ENCODE results near the gene PDGFD.

PDGFD gene

DNA sequence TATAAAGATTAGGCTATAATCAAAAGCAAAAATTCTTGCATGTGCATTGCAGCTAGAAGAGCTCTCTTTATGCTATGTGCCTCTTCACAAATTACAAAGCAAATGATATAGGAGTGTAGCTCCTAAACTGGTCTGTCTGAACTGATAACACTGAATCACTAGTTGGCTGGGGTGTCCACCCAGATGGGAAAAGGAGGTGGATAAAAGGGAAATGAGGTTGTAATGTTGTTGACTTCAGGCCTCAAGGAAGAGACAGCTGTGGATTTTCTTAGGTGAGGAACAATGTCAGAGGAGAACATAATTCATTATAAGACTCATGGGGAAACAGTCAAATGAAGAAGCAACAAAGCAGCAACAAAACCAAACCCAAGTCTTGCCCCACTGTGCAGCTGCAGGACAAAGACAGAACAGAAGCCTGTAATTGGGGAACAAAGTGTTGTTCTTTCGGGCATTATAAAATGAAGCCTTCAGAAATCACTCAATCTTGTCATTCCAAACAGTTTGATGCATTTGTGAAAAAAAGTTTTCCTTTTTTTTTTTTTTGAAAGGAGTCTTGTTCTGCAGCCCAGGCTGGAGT lies 257.6 kb downstream of the PDGFD start:
- DNase-seq: no peak

DNA sequence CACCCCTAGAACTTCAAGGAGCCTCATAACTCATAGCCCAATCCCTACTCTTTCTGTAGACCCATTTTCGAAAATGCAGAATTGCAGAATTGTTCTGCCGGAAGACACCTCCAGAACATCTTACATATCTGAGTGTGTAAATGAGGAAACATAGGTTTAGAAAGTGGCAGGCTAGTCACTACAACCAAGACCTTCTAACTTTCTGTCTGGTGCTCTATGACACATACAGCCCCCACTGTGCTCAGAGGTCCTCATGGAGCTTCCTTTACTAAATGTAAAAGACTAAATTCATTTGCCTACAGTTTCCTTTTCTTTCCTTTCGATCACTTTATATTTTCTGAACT lies 259.7 kb downstream of the PDGFD start:
- DNase-seq: no peak

DNA sequence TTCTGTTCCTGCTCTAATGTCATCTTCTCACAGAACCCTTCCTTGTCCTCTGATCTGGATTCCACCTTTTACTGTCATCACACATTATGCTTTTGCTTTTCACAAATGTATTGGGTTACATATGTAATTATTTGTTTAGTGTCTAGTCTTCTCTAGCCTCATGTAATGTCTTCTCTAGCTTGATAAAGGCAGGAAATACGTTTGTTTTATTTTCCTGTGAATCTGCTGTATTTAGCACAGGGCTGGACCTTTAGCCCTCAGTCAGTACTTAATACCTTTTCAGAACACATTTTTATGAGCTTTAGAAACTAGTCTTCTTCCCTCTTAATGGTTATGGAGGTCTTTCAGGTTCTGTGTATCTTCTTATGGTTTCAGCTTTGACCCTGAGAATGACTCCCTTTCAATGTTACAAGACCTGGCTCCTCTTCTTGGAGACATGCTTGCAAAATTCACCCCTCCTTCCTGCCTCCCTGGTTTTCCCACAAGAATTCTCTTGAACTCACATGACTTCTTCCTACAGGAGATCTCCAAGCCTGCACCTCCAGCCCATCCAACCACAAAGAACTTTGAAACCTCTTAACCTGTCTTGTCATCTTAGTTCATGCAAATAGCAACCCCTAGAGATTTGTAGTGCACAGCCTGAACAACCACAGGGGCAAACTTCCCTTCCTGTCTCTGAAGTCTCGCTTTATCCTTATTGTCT lies 260.2 kb downstream of the PDGFD start:
- no peak for DNase-seq

DNA sequence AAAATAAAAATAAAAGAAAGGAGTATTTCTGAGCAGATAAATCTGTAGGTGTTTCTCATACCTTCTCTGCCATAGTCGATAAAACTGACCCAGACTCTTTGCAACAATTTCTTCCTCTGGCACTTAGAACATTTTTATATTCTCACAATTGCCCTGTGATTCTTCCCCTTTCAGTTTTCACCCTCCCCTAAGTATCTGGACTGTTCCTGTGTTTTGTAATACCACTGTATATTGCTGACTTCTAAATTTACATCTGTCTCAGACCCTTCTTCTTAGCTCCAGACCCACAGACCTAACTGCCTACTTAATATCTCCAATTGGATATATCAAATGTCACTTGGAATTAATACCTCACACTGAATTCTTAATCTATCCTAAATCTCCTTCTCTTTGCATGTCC lies 261.0 kb downstream of the PDGFD start:
- DNase-seq: no peak

DNA sequence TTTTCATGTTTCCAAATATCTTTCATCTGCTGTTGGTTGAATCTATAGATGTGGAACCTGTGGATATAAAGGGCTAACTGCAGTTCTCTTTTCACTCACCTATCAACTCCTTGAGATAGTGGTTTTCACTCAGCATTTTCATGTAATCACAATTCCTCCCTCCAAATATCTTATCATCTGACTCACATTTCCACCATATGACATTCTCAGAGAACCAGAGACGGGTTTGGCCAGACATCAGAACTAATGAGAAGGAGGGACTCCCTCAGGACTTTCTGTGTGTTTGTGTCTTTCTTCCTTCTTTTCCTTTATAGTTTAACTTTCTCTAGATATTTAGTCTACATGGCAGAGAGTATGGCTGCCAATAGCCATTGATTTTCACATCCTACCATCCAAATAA lies 262.3 kb downstream of the PDGFD start:
- no peak for DNase-seq

DNA sequence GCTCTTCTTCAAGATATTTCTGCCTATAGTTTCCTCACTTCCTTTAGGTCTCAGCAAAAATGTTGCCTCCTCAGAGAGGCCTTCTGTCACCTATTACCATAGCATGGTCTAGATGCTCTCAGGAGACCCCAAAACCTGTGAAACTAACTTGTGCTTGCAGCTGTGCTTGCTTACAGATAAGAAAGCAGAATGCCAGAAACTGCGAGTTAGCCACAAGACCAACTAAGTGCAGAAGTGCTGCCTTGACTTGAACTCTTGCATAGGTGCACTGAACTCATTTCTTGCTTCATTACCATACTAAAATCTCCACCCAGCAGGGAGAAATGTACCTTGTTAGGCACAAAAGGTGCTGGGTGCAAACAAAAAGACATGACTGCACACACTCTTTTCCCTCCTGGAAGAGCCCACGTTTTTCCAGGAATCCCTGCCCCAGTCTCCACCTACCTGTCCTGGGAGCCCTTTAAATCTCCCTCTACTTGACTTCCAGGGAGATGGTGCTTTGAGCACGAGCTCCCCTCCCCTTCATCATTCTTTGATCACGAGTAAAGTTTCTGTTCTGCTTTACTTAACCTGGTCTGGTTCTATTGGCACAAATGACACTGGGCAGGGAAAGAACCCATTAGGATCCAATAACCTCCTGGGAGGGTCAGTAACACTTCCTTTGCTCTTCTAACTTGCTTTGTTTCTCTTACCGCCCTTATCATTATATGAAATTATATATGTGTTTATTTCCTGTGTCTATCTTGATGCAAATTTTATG lies 265.2 kb downstream of the PDGFD start:
- DNase-seq: no peak

DNA sequence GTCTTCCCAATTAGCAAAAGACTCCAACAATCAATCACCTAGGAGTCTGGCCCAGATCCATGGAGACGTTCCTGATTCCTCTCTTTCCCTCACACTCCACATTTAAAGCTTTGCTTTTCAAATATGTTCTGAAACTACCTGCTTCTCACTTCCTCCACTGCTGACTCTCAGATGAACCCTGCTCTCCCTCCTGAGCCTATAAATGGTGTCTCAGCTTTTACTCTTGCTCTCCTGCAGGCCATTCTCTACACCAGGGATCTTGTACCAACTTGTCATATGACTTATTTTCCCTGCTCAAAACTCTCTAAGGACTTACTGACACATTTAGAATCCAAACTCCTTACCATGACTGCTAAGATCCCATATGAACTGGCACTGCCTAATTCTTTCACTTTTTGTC lies 265.9 kb downstream of the PDGFD start:
- no peak for DNase-seq

DNA sequence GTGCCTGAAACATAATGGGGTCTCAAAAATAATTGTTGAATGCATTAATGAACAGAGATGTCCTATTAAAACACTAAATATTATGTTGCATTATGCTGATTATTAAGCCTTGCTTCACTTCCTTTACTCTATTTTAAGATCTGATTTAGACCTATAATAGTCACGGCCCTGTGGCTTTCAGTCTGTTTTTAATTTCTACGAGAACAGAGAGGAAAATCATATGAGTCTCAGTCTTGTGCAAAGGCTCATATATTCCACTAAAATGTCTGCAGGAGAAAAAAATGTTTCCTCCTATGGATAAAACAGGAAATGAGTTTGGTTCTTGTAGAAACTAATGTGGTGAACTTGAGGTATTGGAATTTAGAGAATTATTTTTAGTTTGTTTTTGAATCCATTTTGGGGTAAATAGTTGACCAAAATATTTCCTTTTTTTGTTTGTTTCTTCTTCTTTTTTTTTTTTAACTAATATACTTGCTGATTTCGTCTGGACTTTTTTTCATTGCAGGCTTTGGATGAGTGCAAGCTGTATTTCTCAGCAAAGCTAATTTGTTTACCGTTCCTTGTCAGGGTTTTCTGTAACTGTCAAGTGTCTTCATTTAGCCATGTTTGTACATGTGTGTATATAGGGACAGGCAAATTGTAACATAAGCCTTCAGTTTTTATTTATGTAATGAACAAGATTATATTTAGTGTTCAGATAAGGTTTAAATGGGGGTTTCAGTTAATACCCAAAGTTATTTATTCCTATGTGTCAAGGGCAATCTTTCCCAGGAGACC lies 266.6 kb downstream of the PDGFD start:
- no peak for DNase-seq

DNA sequence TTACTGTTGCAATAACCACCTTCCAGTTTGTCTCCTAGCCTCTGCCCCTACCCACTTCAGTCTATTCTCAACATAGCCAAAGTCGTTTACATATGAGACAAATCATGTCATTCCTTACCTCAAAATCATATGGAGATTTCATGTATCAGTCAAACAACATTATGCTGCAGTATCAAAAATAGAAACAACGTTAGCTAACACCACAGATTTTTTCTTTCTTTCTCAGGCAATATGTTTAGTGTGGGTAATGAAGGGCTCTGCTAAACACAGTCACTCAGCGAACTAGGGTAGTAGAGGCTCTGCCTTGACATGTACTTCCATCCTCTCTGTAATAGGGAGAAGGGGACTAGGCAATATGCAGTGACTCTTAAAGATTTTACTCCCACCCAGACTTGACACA lies 268.8 kb downstream of the PDGFD start:
- DNase-seq: no peak

DNA sequence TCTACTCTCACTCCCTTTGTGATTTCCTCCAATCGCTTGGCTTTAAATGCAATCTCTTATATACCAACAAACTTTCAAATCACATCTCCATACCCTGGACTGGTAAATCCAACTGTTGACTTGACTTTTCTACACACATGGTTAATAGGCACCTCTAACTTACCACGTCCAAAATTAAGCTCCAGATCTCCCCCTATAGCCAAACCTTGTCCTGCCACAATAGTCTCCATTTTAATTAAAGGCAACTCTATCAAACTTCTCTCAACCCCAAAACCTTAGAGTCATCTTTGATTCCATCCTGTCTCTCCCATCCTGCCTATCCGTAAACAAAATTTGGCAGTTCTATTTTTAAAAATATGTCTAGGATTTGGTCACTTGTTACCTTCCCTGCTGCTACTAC lies 269.3 kb downstream of the PDGFD start:
- no peak for DNase-seq

DNA sequence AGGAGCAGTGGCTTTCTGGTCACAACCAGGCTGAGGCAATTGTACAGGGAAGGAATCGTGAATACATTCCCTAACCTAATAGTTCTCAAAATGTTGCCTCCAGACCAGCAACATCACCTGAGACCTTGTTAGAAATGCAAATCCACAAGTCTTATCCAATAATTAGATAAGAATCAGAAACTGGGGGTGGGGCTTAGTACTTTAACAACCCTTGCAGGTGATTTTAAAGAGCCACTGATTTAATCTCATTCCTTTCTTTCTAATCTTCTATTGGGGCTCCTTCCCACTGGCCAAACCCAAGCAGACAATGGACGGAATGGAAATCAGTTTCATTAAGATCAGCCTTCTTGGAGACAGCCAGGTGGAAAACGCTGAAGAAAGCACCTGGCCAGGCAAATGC lies 269.9 kb downstream of the PDGFD start:
- no peak for DNase-seq

DNA sequence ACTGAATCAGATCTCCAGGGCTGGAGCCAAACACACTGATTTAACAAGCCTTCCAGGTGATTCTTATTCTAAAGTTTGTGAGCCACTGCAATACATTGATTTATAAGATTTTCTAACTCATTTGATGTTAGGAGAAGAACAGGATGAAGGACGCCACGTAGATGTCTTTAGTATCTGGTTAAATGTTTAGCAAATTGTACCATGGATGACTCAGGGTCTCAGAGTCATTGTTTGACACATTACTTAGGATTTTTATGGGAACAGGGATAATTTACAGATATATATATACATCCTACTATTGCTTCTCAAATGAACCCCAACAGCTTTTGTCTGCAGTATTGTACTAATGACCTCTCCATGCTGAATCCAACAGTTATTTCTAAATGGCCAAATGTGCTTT lies 270.6 kb downstream of the PDGFD start:
- DNase-seq: no peak

DNA sequence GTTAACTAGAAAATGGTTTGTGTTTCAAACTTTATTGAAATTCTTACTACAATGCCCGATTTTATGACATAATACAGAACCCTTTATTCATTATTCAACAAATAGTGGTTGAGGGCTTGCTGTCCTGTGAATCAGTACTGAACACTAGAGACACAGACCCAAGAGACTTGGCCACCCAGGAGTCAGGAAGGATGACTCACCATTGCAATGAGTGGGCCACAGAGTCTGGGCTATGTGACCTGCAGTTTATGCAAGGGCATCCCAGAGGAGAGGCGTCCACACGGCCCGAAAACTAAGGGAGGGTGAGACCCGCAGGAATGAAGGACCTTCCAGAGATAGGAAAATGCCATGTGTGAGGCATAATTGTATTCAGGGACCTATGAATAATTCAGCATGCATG lies 271.3 kb downstream of the PDGFD start:
- no peak for DNase-seq

DNA sequence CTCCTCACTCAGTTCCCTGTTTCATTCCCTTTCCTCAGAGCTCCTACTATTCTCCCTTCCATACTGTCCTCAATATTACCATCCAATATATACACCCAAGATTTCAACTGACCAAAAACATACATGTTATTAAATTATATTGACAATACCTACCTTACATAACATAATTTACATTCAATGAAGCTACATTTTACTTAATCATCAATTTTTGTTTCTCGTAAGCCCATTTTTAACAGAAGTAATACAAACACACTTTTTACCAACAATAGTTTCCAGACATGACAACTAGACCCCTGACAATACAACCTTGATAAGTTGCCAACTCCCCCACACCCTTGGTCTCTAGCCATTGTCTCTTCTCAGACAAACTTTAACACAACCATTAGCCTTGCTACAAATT lies 273.3 kb downstream of the PDGFD start:
- DNase-seq: no peak

DNA sequence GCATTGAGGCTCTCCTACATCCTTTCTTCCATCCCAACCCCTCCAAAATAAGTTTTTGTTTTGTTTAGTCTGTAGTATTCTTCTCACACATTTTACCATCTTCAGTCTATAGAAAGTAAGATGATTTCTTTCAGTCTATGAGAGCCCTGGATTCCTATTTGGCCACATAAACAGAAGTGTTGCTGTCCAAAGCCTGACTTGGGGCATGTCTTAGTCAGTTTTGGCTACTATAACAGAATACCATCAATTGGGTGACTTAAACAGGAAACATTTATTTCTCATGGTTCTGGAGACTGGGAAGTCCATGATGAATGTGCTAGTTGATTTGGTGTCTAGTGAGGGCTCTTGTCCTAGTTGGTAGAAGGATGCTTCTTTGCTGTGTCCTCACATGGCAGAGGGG lies 274.3 kb downstream of the PDGFD start:
- no peak for DNase-seq

DNA sequence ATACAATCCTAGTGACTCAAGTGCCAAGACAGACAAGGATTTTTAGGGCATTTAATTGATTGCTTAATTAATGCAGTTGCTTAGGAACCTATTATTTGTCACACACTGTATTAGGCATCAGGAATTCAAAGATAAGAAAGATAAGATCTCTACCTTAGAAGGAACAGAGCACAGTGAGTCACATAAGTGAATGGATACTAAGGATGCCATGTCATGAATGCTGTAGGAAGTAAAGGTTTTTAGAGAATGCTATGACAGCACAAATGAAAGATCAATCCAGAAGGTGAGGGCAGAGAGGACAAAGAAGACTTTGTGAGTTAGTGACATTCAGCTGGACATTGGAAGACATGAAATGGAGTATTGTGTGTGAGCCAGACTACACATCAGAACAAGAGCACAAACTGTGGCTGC lies 275.4 kb downstream of the PDGFD start:
- no peak for DNase-seq

DNA sequence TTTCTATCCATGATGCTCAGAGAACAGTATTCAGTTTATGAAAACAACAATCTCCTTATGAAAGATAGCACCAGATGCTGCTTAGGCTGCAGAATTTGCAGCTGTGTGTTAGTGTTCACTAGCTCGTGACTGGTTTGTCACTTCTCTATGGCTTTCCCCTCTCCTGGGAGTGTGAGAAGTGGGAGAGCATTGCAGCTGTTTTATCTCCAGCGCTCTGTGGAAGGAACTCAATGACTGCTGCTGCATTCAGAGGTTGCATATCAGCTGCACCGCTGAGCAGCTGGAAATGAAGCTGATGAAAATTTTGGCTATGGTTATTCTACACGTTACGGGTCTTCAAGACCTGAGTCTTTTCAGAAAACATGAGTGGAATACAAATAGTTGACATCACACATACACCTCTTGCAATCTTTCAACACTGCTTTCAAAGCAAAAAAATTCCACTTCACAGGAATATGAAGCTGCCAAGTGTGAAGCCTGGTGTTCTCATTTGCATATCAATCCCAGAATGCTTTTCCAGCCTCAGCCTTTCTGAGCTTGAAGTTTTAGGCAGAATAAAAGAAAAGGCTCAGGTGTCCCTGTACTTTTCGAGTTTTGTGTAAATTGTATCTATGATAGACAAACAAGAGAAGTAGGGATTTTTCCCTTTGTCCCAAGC lies 276.8 kb downstream of the PDGFD start:
- peak; percentile 54 for DNase-seq

DNA sequence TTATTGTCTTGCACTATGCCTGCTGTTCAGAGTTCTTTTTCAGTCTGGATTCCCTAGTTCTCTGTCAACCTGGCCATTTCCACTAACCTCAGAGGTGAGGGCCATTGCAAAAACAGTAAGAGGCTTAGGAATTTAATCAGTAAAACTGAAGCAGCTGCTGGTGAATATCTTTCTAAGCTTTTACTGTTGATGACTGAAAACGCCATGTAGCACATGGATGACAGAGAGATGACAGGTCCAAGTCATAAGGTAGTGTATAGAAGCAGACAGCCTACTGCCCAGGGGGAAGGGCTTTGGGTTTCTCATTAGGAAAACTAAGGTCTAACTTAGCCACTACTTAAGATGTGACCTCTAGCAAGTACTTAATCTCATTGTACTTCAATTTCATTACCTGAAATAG lies 280.1 kb downstream of the PDGFD start:
- DNase-seq: no peak

DNA sequence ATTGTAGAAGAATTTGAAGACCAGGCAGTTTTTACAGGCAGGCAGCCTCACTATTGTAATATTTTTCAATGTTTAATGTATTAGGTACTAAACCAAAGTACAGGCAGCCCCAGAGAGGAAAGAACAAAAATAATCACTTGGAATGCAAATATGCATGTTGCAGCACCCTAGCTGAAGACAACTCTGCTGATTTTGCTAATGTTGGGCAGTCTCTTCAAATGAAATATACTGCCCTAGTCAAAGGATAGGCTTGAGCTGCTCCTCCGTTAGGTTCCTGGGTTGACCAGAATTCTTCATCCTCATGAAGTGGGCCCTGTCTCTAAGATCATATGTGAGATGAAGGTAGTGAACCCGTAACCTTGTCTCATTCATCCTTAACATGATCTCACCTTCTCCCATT lies 280.7 kb downstream of the PDGFD start:
- no peak for DNase-seq

DNA sequence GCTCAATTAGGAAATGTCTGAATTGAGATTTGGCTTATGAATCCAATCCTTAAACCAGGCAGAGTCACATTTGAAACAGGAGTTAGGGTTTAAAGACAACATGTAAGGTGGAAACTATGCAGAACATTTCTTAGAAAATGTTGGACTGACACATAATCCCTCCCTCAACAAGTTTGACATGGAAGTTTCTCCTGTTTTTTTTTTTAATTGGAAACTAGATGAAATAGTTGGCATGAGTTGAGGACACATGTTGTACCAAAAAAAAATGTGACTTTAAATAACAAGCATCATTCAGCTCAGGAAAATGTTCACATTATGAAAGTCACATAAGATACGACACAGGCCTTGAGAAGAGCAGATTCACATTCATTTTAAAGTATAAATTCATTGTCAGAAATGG lies 282.4 kb downstream of the PDGFD start:
- DNase-seq: no peak

DNA sequence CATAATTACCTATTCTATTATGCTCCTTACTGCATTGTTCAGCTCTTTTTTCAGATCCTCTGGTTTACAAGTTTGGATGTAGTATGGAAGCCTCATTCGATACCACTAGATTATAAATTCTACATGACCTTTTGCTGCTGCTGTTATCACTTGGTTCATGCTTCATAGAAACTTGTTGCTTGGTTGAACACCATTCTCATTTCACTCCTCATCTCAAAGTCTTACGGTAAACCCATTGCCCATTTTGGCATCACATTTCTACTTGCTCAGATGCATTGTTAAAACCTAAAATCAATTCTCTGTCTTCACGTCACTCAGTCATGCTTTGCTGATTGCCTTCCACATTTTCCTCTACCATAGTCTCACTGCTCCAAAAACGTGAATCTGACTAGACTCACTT lies 283.0 kb downstream of the PDGFD start:
- DNase-seq: no peak

DNA sequence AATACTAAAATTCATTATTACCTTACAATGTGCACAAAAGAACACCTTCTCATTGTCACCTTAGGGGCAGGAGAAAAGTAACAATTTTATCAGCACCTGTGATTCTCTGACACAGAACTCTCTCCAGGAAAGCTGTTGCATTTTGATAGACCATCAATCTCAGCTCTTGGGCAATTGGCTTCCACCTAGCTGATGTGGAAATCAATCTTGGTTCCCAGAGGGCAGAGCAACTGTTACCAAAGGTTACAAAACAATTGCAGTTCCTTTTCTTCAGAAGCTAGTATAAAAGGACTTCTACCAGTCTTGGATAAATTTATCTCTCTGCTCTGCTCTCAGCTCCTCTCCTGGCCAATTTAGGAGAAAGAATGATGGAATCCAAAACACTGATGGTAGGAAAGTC lies 285.3 kb downstream of the PDGFD start:
- DNase-seq: no peak

DNA sequence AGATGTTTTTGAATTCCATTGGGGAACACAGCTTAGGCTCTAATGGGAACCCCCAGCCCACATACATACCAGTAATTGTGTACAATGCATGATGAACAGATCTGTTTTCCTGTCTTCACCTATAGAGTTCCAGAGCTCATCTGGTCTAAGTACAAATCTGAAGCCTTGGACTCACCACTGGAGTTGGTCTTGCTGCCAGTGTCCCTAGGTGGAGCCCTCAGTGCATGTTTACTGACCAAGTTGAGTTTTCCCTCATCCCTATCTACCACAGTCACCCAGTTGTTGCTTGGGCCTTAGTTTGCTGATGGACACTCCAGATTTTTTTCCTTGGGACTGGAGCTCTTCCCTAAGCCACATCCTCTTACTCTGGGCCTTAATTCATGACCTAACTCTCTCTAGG lies 286.7 kb downstream of the PDGFD start:
- DNase-seq: no peak
